ENCODE results near the gene KIF3B. TPM values are rescaled to one million over a fixed set of nuclear protein-coding genes. Genes with fewer than 3 reads are reported as not detected.
A peak's percentile ranks its signal among the peaks of the same experiment; 100 is the strongest.
"Not testable (repeated sequence)": the region's sequence is repeated elsewhere in the genome, so short reads cannot be mapped to it uniquely, and the experiment has no call there.

The KIF3B gene
- total RNA-seq, 1 donor = 39.4 TPM

GRCh38 chr20:32285621-32286371 lies 8.3 kb downstream of the KIF3B start:
- Histone ChIP-seq H3K4me2 (ENCODE audit: insufficient read depth, low read length) (no peak overlapping the region), H3K79me2 (ENCODE audit: insufficient read depth, low read length) (peaks cover 69% of the 10 kb centered on the region), H3K36me3 (ENCODE audit: insufficient read depth, low read length) (peaks cover 5% of the 10 kb centered on the region), H3K4me1 (ENCODE audit: insufficient read depth, low read length) (no peaks in the 10 kb centered on the region), H2AFZ (ENCODE audit: low read length) (no peak overlapping the region), H3K27me3 (ENCODE audit: insufficient read depth, low read length) (no peaks in the 10 kb centered on the region), H3K9me3 (ENCODE audit: low read depth, low read length) (no peaks in the 10 kb centered on the region), H4K20me1 (ENCODE audit: insufficient read depth, low read length) (peaks cover 13% of the 10 kb centered on the region), H3K4me3 (ENCODE audit: insufficient read depth, low read length) (no peak overlapping the region), H3K27ac (ENCODE audit: low read depth, low read length) (no peak overlapping the region)
- no peak for TF ChIP-seq CTCF (IDR thresholded peaks at IDR 0.05; ENCODE audit: extremely low read depth, low read depth, low read length)
- peak; percentile 53 for DNase-seq (ENCODE audit: insufficient read length, low spot score, missing footprints)

DNA sequence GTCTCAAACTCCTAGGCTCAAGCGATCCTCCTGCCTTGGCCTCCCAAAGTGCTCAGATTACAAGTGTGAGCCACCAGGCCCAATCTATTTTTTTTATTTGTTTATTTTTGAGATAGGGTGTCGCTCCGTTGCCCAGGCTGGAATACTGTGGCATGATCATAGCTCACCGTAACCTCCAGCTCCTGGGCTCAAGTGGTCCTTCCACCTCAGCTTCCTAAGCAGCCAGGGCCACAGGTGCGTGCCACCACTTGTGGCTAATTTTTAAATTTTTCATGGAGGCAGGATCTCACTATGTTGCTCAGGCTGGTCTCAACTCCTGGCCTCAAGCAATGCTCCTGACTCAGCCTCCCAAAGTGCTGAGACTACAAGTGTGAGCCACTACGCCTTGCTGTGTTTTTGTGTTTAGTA lies 9.8 kb downstream of the KIF3B start:
- no peak for DNase-seq (ENCODE audit: insufficient read length, low spot score, missing footprints)
- TF ChIP-seq CTCF (IDR thresholded peaks at IDR 0.05; ENCODE audit: extremely low read depth, low read depth, low read length) = no peak
- H3K4me2 ChIP-seq (ENCODE audit: insufficient read depth, low read length) = no peak overlapping the region
- H3K4me1 ChIP-seq (ENCODE audit: insufficient read depth, low read length) = no peaks in the 10 kb centered on the region
- H3K4me3 ChIP-seq (ENCODE audit: insufficient read depth, low read length) = no peak overlapping the region
- peaks cover 15% of the 10 kb centered on the region for H4K20me1 ChIP-seq (ENCODE audit: insufficient read depth, low read length)
- H3K9me3 ChIP-seq (ENCODE audit: low read depth, low read length) = no peaks in the 10 kb centered on the region
- H3K36me3 ChIP-seq (ENCODE audit: insufficient read depth, low read length) = peaks cover 5% of the 10 kb centered on the region
- no peak overlapping the region for H3K27ac ChIP-seq (ENCODE audit: low read depth, low read length)
- H3K27me3 ChIP-seq (ENCODE audit: insufficient read depth, low read length) = no peaks in the 10 kb centered on the region
- no peak overlapping the region for H2AFZ ChIP-seq (ENCODE audit: low read length)
- H3K79me2 ChIP-seq (ENCODE audit: insufficient read depth, low read length) = peaks cover 61% of the 10 kb centered on the region

GRCh38 chr20:32288225-32288849 lies 10.9 kb downstream of the KIF3B start:
- TF ChIP-seq CTCF (IDR thresholded peaks at IDR 0.05; ENCODE audit: extremely low read depth, low read depth, low read length) = no peak
- no peak overlapping the region for H3K27ac ChIP-seq (ENCODE audit: low read depth, low read length)
- H4K20me1 ChIP-seq (ENCODE audit: insufficient read depth, low read length) = peaks cover 19% of the 10 kb centered on the region
- H3K9me3 ChIP-seq (ENCODE audit: low read depth, low read length) = no peaks in the 10 kb centered on the region
- no peak overlapping the region for H3K4me3 ChIP-seq (ENCODE audit: insufficient read depth, low read length)
- no peak for DNase-seq (ENCODE audit: insufficient read length, low spot score, missing footprints)
- no peaks in the 10 kb centered on the region for H3K4me1 ChIP-seq (ENCODE audit: insufficient read depth, low read length)
- peaks cover 5% of the 10 kb centered on the region for H3K36me3 ChIP-seq (ENCODE audit: insufficient read depth, low read length)
- H3K4me2 ChIP-seq (ENCODE audit: insufficient read depth, low read length) = no peak overlapping the region
- H3K79me2 ChIP-seq (ENCODE audit: insufficient read depth, low read length) = peaks cover 63% of the 10 kb centered on the region
- no peaks in the 10 kb centered on the region for H3K27me3 ChIP-seq (ENCODE audit: insufficient read depth, low read length)
- H2AFZ ChIP-seq (ENCODE audit: low read length) = no peak overlapping the region

GRCh38 chr20:32289299-32289660 lies 11.8 kb downstream of the KIF3B start:
- H3K4me3 ChIP-seq (ENCODE audit: insufficient read depth, low read length); H3K27me3 ChIP-seq (ENCODE audit: insufficient read depth, low read length); DNase-seq (ENCODE audit: insufficient read length, low spot score, missing footprints); H3K9me3 ChIP-seq (ENCODE audit: low read depth, low read length); H2AFZ ChIP-seq (ENCODE audit: low read length); H3K4me1 ChIP-seq (ENCODE audit: insufficient read depth, low read length); H3K27ac ChIP-seq (ENCODE audit: low read depth, low read length); H3K36me3 ChIP-seq (ENCODE audit: insufficient read depth, low read length); H3K4me2 ChIP-seq (ENCODE audit: insufficient read depth, low read length): not testable (repeated sequence)
- Histone ChIP-seq H4K20me1 (ENCODE audit: insufficient read depth, low read length) (peaks cover 26% of the 10 kb centered on the region), H3K79me2 (ENCODE audit: insufficient read depth, low read length) (peaks cover 63% of the 10 kb centered on the region)
